ENCODE measurements around the gene C2orf49.

DNA sequence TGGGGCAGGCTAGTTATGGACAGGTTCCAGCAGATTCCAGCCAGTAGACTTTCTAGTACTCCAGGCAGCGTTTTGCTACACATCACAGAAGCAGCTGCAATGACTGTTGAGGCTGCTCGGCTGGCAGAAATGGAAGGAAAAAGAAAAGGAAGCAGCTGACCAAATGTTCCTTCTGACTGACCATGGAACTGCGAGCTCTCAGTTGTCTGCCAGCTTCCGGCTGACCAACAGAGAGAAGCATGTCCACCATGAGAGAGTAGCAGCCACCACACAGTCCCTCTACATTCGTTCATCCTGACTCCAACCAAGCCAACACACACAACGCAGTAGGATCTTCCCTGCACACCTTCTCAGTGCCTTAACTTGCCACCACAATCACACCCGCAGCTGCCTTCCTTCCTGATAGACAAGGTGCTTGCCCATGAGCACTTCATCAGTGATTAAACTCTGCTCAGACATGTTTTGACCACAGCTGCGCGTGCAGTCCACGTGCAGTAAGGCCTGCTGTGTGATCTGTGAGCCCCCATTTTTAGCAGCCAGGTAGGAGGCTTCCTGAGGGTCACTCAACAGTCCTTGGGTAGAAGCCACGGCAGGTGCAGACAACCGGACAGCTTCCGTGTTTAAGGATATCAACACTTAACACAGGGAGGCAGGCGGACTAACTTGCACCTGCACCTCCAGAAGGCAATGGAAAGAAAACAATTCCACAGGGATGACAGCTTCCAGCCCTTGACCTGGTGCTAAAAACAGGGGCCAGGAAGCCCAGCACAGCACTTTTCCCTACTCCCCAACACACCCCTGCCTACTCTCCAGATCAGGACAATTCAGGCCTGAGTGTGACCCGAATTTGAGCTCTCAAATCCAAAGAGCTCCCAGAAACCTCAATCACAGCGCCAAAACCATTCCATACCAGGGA, 8.8 kb upstream of the C2orf49 start:
- TF ChIP-seq POLR2AphosphoS5 (IDR thresholded peaks at IDR 0.05; ENCODE audit: low read depth, low read length) (no peak), POLR2A (IDR thresholded peaks at IDR 0.05; ENCODE audit: low read depth, low read length) (no peak), PAX5 (IDR thresholded peaks at IDR 0.05; ENCODE audit: insufficient read depth, low read length, severe bottlenecking) (no peak), TAF1 (IDR thresholded peaks at IDR 0.05; ENCODE audit: low read depth, low read length) (no peak), SPI1 (IDR thresholded peaks at IDR 0.05; ENCODE audit: low read depth, low read length) (no peak)

Measured in GM12891 (cell line).